HFFc6 (cell line): ENCODE data around the gene TMEM132D. TPM values are rescaled to one million over a fixed set of nuclear protein-coding genes. Genes with fewer than 3 reads are reported as not detected.

Experiments used
- DNase-seq: peaks from one replicate; pipeline ENCODE4 v3.0.0-alpha.2; 2018
- H3K27ac Mint-ChIP-seq: 2 replicates; pipeline ENCODE4 v1.8.0; 2020; ENCODE audit warnings: mild to moderate bottlenecking, mixed read lengths
- H3K27me3 Mint-ChIP-seq: 2 replicates; pipeline ENCODE4 v1.8.0; 2021; ENCODE audit warnings: mild to moderate bottlenecking, moderate library complexity, mixed read lengths; ENCODE audit not compliant: insufficient read depth
- H3K36me3 Mint-ChIP-seq: 2 replicates; pipeline ENCODE4 v1.8.0; 2021; ENCODE audit warnings: low read depth, mixed read lengths
- H3K4me1 Mint-ChIP-seq: 2 replicates; pipeline ENCODE4 v1.8.0; 2020; ENCODE audit warnings: low read depth, mixed read lengths
- H3K4me3 Mint-ChIP-seq: 2 replicates; pipeline ENCODE4 v1.8.0; 2020; ENCODE audit warnings: mild to moderate bottlenecking, moderate library complexity, mixed read lengths
- H3K9me3 Mint-ChIP-seq: 2 replicates; pipeline ENCODE4 v1.8.0; 2020; ENCODE audit warnings: mild to moderate bottlenecking, mixed read lengths
- total RNA-seq, 6 experiments: library from RNA; stranded (reverse); fragmentation: NEBNext Ultra II Directional; extraction: Animal tissue kit (Norgen Biotek cat#: 25700); gene quantifications; 2 replicates in 1 of 6; 3 replicates in 5 of 6; pipeline ENCODE4 v1.2.3, GENCODE V29; 2021
- TF ChIP-seq, protein P1 (sequence below): fragments of 200-600 bp; sonication (generic); IDR thresholded peaks from 2 replicates; pipeline ENCODE4 v1.5.0; 2021; ENCODE audit warnings: antibody characterized with exemption, mild to moderate bottlenecking

TMEM132D gene
- total RNA-seq, 6 experiments from 2014 or later = not detected

DNA sequence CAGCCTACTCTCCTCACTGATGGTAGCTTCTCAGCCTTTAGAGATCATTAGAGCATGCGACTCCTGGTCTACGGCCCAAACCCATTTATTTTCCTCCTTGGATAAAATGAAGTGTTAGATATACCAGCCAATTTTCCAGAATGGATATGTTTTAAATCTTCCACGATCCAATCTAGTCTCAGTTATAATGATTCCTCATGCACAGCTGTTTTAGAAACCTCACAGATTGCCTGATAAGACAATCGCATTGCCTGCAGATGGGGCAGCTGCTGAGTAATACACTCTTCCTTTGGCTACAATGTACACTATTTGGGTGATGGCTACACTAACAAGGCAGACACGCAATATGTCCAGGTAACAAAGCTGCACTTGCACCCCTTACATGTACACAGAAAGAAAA lies 823.4 kb downstream of the TMEM132D start:
- H3K4me3 Mint-ChIP-seq = no peak overlapping the region
- no peaks in the 10 kb centered on the region for H3K4me1 Mint-ChIP-seq
- H3K27me3 Mint-ChIP-seq = peaks cover 4% of the 10 kb centered on the region; the same call in 1 of the 2 replicates
- peaks cover 58% of the 10 kb centered on the region for H3K9me3 Mint-ChIP-seq
- H3K27ac Mint-ChIP-seq = no peak overlapping the region
- no peak for DNase-seq
- no peaks in the 10 kb centered on the region for H3K36me3 Mint-ChIP-seq
- TF ChIP-seq, protein P1, sequence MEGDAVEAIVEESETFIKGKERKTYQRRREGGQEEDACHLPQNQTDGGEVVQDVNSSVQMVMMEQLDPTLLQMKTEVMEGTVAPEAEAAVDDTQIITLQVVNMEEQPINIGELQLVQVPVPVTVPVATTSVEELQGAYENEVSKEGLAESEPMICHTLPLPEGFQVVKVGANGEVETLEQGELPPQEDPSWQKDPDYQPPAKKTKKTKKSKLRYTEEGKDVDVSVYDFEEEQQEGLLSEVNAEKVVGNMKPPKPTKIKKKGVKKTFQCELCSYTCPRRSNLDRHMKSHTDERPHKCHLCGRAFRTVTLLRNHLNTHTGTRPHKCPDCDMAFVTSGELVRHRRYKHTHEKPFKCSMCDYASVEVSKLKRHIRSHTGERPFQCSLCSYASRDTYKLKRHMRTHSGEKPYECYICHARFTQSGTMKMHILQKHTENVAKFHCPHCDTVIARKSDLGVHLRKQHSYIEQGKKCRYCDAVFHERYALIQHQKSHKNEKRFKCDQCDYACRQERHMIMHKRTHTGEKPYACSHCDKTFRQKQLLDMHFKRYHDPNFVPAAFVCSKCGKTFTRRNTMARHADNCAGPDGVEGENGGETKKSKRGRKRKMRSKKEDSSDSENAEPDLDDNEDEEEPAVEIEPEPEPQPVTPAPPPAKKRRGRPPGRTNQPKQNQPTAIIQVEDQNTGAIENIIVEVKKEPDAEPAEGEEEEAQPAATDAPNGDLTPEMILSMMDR = no peak

DNA sequence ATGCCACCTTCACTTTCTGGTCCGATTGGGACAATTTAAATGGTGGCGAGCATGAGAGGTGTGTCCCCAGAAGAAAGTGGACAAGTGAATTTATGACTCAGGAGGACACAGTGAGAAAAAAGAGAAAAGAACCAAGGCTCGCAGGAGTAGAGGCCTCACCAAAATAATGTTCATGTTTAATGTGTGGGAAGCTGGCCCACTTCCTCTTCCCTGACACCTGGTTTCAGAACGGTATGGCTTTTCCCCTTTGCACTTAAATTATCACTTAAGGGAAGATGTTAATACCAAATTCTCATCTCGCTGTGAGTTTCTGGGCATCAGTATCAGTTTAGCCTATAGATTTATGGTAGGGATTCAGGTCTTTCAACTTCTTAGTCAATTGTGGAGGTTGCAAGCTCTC lies 824.1 kb downstream of the TMEM132D start:
- H3K27me3 Mint-ChIP-seq = peaks cover 4% of the 10 kb centered on the region; the same call in 1 of the 2 replicates
- no peak overlapping the region for H3K4me3 Mint-ChIP-seq
- H3K27ac Mint-ChIP-seq = no peak overlapping the region
- H3K36me3 Mint-ChIP-seq = no peaks in the 10 kb centered on the region; the same call in 1 of the 2 replicates
- H3K9me3 Mint-ChIP-seq = peaks cover 57% of the 10 kb centered on the region
- TF ChIP-seq, protein P1 = no peak
- no peaks in the 10 kb centered on the region for H3K4me1 Mint-ChIP-seq
- DNase-seq = no peak

DNA sequence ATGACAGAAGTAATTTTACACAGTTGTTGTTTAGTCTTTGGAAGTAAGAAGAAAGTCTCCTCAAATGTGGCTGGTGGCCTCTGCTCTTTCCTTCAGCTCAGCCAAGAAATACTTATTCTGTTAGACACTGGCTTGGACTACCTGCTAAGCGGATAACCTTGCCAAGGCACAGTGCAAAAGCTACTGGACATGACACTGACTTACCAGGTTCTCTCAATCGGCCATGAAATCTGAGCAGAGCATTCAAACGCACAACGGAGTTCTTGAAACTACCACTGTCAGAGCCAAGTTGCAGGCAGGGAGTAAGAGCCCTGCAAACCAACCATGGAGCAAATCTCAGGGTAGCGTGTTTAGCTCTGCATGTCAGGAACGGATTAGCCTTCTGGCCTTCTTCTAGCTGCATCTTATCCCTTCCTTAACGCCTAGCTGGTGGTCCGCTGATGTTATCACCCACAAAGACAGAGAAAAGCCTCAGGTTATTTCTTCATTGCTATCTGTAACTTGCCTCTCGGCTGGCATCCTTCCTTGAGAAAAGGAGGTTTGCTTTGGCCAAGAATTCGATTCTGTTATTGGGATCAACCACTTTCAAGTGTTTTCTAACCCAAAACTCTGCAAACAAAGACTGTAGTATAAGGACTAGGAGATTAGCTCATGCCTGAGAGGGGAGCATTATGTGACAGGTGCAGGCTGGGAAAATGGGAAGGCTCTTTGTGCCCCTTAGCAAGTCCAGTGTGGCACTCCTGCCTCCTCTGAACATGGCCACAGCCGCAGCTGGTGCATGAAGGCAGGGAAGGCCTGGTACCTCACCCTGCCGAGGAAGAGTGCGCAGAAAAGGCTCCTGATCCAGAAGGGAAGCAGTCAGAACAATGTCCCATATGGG lies 827.1 kb downstream of the TMEM132D start:
- Mint-ChIP-seq H3K4me3 (no peak overlapping the region), H3K4me1 (no peaks in the 10 kb centered on the region), H3K36me3 (peaks cover 12% of the 10 kb centered on the region), H3K27me3 (no peaks in the 10 kb centered on the region; the same call in 1 of the 2 replicates), H3K27ac (no peak overlapping the region), H3K9me3 (peaks cover 61% of the 10 kb centered on the region)
- TF ChIP-seq, protein P1 = no peak
- DNase-seq = no peak

DNA sequence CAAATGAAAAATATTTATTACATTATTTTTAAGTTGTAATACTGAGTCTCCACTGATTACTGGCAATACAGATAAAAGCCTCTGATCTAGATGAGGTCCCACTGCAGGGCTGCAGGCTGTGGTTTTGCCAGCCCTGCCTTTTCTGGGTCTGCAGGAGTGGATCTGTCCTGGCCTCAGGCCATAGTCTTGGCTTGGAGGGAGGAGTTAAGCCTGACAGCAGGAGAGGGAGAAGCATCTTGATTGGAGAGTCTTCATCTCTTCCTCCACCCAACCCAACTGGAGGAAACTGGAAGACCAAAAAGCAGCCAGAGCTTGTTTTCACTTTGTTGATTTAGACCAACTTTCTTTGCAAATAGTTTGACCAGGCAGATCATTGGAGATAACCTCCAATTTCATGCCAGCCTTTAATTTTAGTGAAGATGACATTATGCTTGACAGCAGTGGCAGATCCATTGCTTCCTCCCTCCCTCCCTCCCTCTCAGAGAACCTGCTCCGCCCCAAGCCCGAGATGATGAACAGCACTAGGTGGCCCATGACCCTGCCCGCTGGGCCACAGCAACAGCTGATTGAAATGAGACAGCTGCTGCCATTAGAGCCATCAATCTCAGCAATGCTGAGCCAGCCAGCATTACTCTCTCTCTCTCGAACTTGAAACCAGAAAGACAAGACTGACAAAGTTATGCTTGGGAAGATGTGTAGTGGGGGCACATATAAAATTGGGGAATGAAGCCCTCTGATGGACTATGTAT lies 828.2 kb downstream of the TMEM132D start:
- TF ChIP-seq, protein P1 = no peak
- H3K9me3 Mint-ChIP-seq = peaks cover 66% of the 10 kb centered on the region
- peaks cover 12% of the 10 kb centered on the region for H3K36me3 Mint-ChIP-seq
- DNase-seq = no peak
- H3K27ac Mint-ChIP-seq = no peak overlapping the region
- no peaks in the 10 kb centered on the region; the same call in 1 of the 2 replicates for H3K27me3 Mint-ChIP-seq
- H3K4me3 Mint-ChIP-seq = no peak overlapping the region
- no peaks in the 10 kb centered on the region for H3K4me1 Mint-ChIP-seq

DNA sequence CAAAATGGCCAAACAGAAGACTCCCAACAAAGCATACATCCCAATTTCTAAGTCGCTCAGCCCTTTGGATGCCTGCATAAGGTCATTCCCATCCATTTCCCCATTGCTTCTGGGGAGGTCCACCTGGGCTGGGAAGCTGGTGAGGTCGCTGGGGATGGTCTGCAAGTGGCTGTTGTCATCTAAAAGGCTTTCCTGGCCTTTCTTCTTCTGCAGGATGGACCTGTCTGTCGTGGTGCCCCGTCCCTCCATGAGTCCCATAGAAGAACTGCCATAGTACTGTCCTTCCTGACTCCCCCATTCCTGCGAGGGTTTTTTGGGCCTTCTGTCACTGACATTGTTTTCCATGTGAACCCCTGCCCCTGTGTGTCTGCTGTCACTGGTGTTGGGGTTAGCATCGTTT lies 829.4 kb downstream of the TMEM132D start:
- Mint-ChIP-seq H3K9me3 (peaks cover 63% of the 10 kb centered on the region), H3K4me1 (no peaks in the 10 kb centered on the region), H3K36me3 (peaks cover 12% of the 10 kb centered on the region), H3K4me3 (no peak overlapping the region), H3K27me3 (no peaks in the 10 kb centered on the region; the same call in 1 of the 2 replicates), H3K27ac (no peak overlapping the region)
- TF ChIP-seq, protein P1 = no peak
- no peak for DNase-seq
